ENCODE measurements around the gene TNP2.

TNP2 gene

DNA sequence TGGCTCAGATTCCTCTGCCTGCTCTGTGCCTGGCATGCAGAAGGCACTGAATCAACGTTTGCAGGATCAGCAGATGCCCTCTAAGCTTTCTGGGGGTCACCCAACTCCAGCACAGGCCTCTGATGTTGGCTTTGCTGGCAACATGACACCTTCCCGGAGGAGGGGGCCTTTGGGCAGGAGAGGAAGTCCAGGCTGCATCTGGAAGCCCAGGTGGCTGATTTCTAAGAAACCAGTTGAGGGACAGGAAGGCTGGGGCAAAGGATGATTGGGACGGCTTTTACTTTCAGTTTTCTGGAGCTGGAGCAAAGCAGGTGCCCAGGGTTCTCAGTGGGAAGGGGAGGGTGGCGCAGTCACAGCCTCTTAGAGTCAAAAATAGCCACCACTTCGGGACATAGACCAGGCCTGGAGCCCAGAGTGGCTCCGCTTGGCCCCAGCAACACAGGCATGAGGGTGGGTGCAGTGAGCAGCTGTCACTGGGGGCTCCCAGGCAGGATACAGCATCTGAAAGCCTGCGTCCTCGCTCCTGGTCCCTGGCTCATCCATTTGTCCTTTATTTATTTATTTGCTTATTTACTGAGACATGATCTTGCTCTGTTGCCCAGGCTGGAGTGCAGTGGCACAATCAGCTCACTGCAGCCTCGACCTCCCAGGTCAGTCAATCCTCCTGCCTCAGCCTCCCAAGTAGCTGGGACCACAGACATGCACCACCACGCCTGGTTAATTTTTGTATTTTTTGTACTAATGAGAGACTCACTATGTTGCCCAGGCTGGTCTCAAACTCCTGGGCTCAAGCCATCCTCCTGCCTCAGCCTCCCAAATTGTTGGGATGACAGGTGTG, 28.3 kb downstream of the TNP2 start:
- no peak for DNase-seq (ENCODE audit: low read depth in 3 of 3)

DNA sequence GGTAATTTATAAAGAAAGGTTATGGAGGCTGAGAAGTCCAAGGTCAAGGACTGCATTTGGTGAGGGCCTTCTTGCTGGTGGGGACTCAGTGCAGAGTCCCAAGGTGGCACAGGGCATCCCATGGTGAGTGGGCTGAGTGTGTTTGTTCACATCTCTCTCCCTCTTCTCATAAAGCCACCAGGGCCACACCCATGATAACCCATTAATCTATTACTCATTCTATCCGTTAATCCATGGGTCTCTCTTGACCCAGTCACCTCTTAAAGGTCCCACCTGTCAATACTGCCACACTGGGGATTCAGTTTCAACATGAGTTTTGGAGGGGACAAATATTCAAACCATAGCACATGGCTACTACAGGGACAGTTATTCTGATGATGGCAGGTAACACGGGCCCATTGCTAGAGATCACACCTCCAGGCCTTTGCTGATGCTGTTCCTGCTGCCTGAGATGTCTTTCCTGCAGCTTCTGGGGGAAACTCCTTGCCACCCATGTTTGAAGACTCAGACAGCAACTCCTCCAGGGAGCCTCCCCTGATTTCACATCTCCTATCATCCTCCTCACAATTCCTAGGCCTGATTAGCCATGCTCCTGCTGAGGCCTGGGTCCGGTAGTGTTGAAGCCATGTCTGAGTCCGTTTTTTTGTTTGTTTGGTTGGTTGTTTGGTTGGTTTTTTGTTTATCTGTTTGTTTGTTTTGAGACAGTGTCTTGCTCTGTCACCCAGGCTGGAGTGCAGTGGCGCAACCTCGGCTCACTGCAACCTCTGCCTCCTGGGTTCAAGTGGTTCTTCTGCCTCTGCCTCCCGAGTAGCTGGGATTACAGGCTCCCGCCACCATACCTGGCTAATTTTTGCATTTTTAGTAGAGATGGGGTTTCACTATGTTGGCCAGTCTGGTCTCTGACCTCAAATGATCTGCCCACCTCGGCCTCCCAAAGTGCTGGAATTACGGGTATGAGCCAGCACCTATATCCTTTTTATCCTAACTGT, 29.2 kb downstream of the TNP2 start:
- DNase-seq (ENCODE audit: low read depth in 3 of 3), result no peak

DNA sequence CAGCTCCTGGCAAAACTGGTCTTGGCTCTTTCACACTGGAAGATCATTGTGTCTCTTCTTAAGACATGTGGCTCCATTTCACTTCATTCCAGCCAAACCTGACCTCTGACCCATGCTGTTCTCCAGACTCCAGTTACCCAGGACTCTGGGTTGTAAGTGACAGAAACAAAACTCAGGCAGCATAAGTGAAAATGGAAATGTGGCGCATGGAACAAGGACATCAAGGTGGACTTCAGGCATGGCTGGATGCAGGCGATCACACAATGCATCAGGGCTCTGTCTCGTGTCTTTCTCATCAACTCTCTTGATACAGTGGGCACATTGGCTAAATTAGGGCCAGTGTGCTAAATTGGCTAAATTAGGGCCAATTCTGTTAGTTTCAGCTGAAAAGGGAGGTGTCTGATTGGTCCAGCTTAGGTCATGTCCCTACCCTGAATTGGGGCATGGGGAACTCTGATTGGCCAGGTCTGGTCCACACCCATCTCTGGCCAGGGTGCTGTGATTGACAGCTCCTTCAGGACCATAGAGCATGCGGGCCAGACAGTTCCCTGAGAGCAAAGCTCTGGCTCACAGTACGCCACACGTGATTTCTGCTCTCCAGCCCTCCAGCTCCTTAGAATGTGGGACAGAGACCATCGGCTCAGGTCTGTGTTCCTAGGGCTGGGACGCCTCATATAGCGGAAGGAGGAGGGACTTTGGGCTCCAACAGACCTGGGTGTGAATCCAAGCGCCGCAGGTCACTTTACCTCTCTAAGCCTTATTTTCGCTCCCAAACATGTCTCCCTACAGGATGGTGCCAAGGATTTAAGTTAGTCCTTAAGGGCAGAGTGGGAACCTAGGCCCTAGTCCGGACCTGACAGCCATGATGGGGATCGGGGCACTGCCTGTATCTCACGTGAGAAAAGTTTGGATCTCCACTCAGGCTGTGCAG, 30.6 kb downstream of the TNP2 start:
- DNase-seq (ENCODE audit: low read depth in 3 of 3), result no peak

DNA sequence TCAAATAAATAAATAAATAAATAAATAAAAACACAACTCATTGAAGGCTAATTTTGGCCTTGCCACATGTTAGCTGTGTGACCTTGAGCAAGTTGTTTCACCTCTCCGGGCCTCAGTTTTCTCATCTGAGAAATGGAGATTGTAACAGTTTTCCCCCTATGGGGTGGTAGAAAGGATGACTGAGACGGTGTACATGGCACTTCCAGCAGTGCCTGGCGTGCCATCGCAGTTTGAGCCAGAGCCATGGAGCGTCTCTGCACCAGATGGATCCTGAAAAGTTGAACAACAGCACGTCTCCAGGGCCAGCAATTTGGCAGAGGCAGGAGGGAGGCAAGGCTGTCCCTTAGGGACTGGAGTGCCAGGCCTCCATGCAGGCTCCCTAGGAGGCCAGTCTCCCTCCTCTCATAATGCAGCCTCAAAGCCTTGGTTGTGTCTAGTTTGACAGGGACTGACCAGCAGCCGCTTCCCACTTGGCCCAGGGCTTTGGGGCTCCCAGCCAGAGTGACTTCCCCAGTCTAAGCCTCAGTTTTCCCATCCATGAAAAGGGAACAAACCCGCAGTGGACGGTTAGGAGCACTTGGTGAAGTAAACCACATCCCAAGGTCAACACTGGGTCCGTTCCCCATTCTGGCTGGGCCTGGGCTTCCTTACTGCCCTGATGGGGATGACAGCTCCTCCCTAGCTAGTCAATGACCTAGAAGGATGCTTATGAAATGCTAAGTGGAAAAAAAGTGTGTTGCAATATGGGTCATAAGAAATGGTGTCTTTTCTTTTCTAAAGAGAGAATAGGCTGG, 32.5 kb downstream of the TNP2 start:
- no peak for DNase-seq (ENCODE audit: low read depth in 3 of 3)

DNA sequence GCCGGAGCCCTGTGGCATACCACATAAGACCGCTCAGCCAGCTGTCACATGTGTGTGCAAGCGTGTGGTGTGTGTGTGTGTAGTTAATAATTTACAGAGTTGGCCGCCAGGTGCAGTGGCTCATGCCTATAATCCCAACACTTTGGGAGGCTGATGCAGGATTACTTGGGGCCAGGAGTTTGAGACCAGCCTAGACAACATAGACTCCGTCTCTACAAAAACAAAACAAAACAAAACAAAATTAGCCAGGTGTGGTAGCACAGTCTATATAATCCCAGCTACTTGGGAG, 33.5 kb downstream of the TNP2 start:
- no peak for DNase-seq (ENCODE audit: low read depth in 3 of 3)

DNA sequence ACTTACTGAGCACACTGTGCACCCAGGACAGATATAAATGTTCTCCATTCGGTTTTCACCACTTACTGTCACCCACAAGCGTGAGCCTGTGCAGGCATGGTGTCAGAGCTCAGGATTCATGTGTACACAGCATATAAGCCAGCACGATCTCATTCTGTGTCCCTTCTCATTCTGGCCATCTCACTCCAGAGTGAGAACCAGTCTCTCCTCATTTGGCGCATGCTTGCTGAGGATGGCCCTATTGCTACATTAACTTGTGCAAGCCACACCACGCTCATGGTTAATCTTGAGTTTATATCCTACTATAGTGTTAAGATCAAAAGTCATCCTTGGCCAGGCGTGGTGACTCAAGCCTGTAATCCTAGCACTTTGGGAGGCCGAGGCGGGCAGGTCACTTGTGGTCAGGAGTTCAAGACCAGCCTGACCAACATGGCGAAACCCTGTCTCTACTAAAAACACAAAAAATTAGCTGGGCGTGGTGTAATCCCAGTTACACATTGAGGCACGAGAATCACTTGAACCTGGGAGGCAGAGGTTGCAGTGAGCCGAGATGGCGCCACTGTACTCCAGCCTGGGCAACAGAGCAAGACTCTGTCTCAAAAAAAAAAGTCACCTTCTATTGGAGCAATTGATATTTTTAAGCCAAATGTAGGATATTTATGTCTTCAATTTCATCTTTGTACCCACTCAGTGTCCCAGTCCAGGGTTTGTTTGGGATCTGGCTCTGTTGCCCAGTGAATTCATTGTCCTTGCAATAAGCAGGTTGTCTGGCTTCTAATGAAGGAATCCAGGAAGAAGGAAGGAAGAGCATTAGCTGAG, 34.0 kb downstream of the TNP2 start:
- no peak for DNase-seq (ENCODE audit: low read depth in 3 of 3)

DNA sequence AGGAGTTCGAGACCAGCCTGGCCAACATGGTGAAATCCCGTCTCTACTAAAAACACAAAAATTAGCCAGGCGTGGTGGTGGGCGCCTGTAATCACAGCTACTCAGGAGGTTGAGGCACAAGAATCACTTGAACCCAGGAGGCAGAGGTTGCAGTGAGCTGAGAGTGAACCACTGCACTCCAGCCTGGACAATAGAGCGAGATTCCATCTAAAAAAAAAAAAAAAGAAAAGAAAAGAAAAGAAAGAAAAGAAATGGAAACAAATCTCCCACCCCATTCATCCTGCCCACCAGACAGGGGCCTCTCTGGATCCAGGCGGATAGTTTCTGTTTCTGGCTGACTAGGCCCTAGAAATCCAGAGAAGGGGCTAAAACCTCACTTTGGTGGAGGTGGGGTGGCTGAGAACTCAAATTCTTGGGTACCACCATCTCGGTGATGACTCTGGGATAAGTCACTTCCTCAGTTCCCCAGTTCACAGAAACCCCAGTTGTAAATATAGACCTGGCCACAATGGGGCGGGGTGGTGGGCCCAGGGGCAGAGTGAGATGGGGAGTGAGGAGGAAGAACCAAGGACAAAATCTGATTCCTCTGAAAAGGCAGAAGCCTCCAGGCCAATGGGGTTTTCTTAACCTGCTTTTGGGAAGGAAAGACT, 35.3 kb downstream of the TNP2 start:
- peak in 2 of 3 experiments; percentile 54 to 86 for DNase-seq (ENCODE audit: low read depth in 3 of 3)

DNA sequence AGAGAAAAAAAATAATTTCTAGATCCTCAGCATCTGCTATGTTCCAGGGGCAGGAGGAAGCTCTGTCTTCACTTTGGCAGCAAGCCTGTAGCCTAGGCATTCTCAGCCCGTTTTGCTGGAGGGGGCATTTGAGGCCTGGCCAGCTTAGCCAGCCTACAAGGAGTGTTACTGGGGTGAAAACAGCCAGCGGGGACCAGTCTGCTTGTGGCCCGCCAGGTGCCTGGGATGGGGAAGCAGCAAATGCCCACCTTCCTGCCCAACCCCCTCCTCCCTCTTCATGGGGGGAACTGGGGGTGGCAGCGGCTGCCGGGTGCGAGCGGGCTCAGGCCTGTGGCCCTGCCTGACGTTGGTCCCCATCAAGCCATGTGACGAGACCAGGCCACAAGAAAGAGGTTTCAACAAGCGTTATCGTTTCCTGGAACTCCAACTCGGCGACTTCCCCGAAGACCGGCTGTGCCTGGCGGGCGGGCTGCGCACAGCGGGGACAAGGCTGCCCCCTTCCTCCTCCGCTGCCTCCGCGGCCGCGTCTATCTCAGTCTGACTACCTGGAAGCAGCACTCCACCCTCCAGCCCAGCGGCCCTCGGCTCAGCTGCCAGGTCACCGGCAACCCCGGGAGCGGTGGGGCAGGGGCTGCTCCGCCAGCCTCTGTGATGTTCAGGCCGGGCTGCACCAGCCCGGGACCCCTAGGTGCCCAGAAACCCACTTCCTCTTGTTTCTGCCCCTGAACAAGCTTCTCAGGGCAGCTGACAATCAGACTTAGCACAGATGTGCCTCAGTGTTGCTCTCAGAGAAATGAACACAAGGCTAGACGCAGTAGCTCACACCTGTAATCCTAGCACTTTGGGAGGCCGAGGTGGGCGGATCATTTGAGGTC, 36.0 kb downstream of the TNP2 start:
- peak; percentile 70 to 91 (median 77) for DNase-seq (ENCODE audit: low read depth in 3 of 3)

DNA sequence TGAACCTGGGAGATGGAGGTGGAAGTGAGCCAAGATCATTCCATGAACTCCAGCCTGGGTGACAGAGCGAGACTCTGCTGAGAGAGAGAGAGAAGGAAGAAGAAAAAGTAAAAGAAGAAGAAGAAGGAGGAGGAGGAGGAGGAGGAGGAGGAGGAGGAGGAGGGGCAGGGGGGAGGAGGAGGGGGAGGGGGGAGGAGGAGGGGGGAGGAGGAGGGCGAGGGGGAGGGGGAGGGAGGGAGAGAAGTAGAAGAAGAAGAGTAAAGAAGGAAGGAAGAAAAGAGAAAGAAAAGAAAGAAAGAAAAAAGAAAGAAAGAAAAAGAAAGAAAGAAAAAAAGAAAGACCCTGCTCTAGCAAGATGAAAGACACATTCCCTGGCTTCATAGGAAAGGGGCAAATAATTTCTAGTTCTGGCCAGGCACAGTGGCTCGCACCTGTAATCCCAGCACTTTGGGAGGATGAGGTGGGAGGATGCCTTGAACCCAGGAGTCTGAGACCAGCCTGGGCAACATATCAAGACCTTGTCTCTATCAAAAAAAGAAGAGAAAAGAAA, 36.7 kb downstream of the TNP2 start:
- no peak for DNase-seq (ENCODE audit: low read depth in 3 of 3)

DNA sequence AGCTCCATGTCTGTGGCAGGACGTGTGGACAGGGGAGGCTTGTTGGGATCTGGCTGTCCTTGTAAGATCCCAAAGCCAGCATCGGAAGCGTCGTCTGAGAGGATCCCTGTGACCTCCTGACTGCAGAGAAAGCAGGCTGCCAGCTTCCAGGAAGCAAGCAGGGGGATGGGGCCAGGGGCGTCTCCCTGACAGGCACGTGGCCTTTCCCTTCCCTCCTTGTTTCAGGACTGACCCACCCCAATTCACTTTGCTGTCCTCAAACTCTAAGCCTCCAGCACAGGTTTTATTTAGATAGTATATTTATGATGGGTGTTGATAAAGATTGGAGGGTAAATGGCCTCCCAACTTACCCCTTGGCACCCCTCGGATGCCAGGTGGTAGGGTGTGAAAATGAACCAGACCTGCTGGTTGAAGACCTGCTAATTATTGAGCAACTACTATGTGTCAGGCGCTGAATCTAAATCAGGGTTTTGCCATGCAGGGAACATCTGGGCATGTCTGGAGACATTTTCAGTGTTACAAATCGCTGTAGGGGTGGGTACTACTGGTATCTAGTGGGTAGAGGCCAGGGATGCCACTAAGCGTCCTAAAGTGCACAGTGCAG, 37.7 kb downstream of the TNP2 start:
- DNase-seq (ENCODE audit: low read depth in 3 of 3), result no peak

DNA sequence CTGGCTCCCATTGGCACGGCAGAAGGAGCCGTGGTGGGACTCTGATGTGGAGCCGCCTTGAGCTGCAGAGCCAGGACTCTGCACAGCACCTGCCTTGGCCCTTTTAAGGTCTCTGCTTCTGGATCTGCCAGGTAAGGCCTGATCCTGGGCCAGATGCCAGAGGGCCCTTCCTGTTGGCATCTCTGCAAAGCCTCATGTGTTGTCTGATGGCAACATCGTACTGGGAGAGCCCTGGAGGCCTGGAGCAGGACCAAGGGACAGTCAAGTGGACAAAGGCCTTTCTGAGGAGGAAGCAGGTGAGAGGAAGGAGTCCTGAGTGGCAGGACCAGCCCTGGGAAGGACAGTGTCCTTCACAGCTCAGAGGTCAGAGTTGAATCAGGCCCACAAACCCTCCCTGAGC, 39.2 kb downstream of the TNP2 start:
- DNase-seq (ENCODE audit: low read depth in 3 of 3), result no peak

DNA sequence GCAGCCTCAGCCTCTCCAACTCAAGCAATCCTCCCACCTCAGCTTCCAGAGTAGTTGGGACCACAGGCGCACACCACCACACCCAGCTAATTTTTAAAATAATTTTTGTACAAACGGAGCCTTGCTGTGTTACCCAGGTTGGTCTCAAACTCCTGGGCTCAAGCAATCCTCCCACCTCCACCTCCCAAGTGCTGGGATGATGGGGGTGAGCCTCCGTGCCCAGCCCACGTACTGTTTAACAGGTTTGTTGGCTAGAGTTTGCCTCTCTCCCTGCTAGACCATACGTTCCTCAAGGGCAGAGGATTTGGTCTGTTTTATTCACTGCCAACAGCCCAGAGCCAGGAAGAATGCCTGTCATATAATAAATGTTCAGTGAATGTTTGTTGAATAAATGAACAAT, 39.7 kb downstream of the TNP2 start:
- no peak for DNase-seq (ENCODE audit: low read depth in 3 of 3)

DNA sequence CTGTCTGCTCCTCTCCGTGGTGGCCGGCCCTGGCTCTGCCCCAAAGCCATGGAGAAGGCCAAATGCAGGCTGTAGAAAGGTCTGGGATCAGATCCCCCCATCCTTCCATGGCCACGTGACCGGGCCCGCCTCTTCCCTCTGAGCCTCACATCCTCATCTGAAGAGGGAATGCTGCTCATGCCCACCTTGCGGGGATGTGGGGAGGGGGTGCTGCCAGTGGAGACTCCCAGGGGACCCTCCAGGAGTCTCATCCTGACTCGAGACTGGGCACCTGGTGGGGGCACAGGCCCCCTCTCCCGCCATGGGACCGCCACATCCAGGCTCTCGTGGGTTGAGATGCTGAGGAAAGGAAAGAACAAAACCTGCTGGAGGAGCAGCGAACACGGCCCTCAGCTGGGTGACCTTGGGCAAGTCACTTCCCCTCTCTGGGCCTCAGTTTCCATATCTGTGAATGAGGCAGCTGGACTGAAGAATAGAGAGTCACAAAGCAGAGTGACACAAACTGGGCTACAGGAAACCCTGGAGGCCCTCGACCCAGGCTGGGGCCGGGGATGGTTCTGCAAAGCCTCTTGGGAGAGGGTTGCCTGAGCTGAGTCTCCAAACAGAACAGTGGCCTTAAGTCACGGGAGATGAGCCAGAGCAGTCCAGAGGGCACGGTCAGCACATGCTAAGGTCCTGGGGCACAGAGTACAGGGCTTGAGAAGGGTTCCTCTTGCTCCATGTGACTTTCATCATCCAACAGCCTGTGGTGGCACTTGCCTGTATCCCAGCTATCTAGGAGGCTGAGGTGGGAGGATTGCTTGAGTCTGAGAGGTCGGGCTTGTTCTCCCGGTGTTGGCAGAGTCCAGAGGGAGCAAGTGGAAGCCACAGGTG, 43.2 kb downstream of the TNP2 start:
- no peak for DNase-seq (ENCODE audit: low read depth in 3 of 3)

DNA sequence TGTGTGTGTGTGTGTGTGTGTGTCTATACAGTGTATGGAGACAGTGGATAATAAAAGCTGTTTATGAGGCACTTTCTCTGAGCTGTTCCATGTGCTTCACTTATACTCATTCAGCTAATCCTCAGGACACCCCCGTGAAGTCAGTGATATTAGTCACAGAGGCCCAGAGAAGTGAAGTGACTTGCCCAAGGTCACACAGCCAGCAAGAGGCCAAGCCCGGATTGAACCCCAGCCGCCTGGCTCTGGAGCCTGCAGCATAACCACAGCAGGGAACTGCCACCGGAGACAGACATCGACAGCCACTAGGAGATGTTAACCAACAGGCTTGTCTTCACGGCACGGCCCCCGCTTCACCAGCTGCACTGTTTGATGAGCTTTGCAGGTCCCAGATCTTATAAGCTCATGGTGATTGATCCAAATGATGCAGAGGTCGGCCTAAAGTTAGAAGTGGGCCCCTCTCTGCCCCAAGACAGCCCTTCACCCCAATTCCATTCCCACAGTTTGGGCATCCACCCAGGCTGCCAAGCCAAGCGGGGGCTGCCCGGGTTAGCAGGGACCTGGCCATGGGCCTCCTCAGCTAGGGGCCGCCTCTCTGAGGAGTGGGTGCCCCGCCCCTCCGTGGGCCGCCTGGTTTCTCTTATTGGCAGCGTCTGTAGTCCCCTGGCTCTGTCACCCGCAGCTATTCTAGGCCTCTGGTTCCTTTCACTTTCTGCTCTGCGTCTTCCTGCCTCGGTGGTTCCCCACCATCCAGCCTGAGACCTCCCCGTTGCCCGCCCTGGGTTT, 44.0 kb downstream of the TNP2 start:
- DNase-seq (ENCODE audit: low read depth in 3 of 3), result peak; percentile 66 to 90 (median 73)

DNA sequence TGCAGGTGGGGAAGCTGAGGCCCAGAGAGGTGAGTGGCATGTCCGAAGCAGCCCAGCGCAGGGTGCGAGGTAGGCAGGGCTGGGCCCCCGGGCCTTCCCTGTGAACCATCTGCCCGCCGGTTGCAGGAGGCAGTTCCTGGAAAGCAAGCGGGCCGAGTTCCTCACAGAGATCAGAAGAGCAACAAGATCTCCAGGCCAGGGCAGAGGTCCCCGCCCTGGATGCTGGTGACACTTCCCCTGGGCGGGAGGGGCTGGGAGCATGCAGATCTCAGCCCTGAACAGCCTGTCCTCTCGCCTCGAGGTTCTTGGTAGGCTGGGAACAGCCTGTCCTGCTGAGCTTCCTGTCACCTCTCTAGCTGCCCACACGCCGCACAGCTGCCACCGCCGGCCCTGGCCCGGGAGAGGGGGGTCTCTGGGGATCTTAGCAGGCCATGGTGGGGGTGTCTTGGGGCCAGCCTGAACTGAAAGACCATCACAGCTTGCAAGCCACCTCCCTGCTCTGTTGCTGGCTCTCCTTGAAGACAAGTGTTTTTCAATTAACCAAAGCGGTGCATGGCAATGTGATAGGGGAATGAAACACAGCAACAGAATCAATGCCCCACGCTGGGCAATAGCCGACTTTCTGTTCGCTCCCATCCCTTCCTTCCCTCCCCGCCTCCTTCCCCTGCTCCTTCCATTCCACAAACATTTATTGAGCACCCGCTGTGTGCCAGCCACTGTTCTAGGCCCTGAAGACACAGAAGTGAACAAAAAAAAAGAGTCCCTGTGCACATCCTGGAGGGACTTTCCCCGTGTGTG, 44.8 kb downstream of the TNP2 start:
- peak; percentile 26 to 74 (median 29) for DNase-seq (ENCODE audit: low read depth in 3 of 3)
